Ascending aorta (tissue), 2 donors: ENCODE results near the gene GREM2. TPM values are rescaled to one million over a fixed set of nuclear protein-coding genes. Genes with fewer than 3 reads are reported as not detected.

Experiments
- DNase-seq, 2 donors: peaks; one replicate each; pipeline ENCODE4 v3.0.0-alpha.2; 2019; ENCODE audit warnings: low spot score in 2 of 2
- H3K27ac ChIP-seq, 2 donors: fragments of 200-600 bp; sonication (generic); one replicate each; pipeline ENCODE4 v1.5.1; 2016 to 2017; ENCODE audit warnings: mild to moderate bottlenecking in 1 of 2
- H3K27me3 ChIP-seq: fragments of 200-600 bp; sonication (generic); one replicate; pipeline ENCODE4 v1.5.1; 2017
- H3K36me3 ChIP-seq, 2 donors: fragments of 200-600 bp; sonication (generic); one replicate each; pipeline ENCODE4 v1.5.1; 2016
- H3K4me1 ChIP-seq, 2 donors: fragments of 200-600 bp; sonication (generic); one replicate each; pipeline ENCODE4 v1.5.1; 2016 to 2017; ENCODE audit warnings: mild to moderate bottlenecking in 1 of 2
- H3K4me3 ChIP-seq, 2 donors: fragments of 200-600 bp; sonication (generic); one replicate each; pipeline ENCODE4 v1.5.1; 2016 to 2017; ENCODE audit warnings: mild to moderate bottlenecking in 1 of 2
- H3K9me3 ChIP-seq, 2 donors: fragments of 200-600 bp; sonication (generic); one replicate each; pipeline ENCODE4 v1.5.1; 2016
- intact Hi-C: fragments of 100-400 bp; cut with DNase I; formaldehyde crosslinking; loops from one replicate; pipeline ENCODE4 v1.15.1; 2023
- total RNA-seq: library from RNA; depleted of rRNA; stranded (reverse); fragments of >200 nt; gene quantifications from one replicate; pipeline ENCODE4 v1.1.0, GENCODE V29; 2016
- TF ChIP-seq, protein P1 (sequence below), 3 experiments: fragments of 200-600 bp in 2 of 3; fragments of 450-650 bp in 1 of 3; sonication (generic) in 2 of 3; IDR thresholded peaks; one replicate each; pipeline ENCODE4 v1.5.1; 2016 to 2019; ENCODE audit warnings: antibody characterized with exemption in 3 of 3, mild to moderate bottlenecking in 1 of 3, moderate library complexity in 1 of 3

The GREM2 gene
- total RNA-seq, 1 donor from 2014 or later, result not detected

DNA sequence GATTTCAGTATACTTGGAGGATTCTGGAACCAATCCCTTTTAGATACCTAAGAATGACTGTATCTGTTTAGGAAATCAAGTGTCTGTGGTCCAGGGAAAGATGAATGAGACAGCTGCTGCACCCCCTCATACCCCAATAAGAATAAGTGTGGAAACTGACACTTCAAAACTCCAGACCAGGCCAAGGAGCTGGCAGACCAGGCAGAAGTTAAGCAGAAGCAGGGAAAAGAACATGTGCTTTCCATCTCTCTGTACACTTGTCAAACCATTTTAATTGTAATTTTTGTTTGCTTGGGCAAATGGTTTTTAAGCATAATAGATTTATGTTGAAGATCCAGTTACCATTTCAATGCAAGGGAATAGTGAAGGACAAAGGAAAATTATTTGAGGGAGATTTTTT is 100.2 kb downstream of the GREM2 start:
- Histone ChIP-seq H3K4me1 (no peaks in the 10 kb centered on the region), H3K4me3 (no peak overlapping the region), H3K36me3 (no peaks in the 10 kb centered on the region), H3K27me3 (no peaks in the 10 kb centered on the region), H3K9me3 (no peaks in the 10 kb centered on the region), H3K27ac (no peak overlapping the region)
- no peak for DNase-seq
- TF ChIP-seq, protein P1, sequence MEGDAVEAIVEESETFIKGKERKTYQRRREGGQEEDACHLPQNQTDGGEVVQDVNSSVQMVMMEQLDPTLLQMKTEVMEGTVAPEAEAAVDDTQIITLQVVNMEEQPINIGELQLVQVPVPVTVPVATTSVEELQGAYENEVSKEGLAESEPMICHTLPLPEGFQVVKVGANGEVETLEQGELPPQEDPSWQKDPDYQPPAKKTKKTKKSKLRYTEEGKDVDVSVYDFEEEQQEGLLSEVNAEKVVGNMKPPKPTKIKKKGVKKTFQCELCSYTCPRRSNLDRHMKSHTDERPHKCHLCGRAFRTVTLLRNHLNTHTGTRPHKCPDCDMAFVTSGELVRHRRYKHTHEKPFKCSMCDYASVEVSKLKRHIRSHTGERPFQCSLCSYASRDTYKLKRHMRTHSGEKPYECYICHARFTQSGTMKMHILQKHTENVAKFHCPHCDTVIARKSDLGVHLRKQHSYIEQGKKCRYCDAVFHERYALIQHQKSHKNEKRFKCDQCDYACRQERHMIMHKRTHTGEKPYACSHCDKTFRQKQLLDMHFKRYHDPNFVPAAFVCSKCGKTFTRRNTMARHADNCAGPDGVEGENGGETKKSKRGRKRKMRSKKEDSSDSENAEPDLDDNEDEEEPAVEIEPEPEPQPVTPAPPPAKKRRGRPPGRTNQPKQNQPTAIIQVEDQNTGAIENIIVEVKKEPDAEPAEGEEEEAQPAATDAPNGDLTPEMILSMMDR (IDR thresholded peaks at IDR 0.05), result no peak
- intact Hi-C loops, result no loop called here

DNA sequence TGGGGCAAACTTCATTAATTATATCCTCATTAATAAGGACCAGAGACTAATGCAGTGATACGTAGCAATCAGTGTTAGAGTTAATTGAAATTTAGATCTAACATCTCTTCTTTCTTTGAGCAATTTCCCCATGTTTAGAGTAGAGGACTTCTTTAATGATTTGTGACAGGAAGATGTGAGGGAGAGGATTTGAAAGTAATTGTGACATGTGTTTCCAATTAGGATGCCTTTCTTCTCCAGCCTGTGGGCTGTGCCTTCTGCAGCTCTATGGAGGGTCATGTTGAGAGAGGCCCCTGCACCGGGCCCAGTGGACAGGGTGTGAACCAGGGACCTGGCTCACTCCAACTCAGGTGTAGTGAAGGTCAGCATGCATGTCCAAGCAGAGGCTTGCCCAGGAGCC is 103.0 kb downstream of the GREM2 start:
- Histone ChIP-seq H3K9me3 (no peaks in the 10 kb centered on the region), H3K27me3 (no peaks in the 10 kb centered on the region), H3K36me3 (no peaks in the 10 kb centered on the region), H3K4me1 (no peaks in the 10 kb centered on the region), H3K27ac (no peak overlapping the region), H3K4me3 (no peak overlapping the region)
- TF ChIP-seq, protein P1 (IDR thresholded peaks at IDR 0.05), result no peak
- DNase-seq, result no peak
- intact Hi-C loops, result no loop called here

DNA sequence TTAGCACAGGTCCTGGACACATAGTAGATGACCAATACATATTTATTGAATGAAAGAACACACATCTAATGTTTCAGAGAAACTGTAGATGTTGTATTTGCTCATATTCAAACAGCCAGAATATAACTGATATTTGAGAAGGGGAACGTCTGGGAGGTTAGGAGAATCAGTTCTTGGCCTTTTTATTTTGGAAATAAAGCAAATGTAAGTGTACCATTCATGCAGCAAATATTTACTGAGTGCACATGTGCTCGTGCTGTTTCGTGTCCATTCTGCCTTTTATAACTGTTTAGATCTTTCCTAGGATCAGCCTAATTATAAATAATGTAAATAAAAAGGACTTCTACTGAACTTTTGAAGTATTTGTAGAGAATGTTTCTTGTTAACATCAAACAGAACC is 103.8 kb downstream of the GREM2 start:
- TF ChIP-seq, protein P1 (IDR thresholded peaks at IDR 0.05), result no peak
- H3K27ac ChIP-seq, result no peak overlapping the region
- H3K4me1 ChIP-seq, result no peaks in the 10 kb centered on the region
- no peaks in the 10 kb centered on the region for H3K36me3 ChIP-seq
- no peaks in the 10 kb centered on the region for H3K9me3 ChIP-seq
- intact Hi-C loops, result no loop called here
- no peaks in the 10 kb centered on the region for H3K27me3 ChIP-seq
- H3K4me3 ChIP-seq, result no peak overlapping the region
- no peak for DNase-seq

DNA sequence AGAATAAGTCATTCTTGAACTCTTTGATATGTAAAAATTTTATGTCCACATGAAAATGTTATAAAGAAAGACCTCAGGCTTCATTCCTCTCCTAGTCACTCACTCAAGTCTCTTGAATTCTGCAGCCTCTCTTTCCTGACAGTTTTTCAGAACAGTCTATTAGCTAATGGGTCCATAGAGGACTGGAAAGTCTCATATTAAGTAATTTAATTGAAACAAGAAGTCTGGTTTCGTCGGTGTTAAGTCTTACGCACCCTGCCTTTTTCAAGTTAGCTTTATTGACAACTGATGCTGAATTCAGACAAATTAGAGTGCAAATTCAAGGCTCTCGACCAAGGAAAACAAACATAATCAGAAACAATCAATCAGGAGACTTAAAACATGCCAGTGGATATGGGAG is 105.8 kb downstream of the GREM2 start:
- no peaks in the 10 kb centered on the region for H3K9me3 ChIP-seq
- H3K27ac ChIP-seq, result no peak overlapping the region
- no peaks in the 10 kb centered on the region for H3K4me1 ChIP-seq
- no peak overlapping the region for H3K4me3 ChIP-seq
- intact Hi-C loops, result no loop called here
- no peaks in the 10 kb centered on the region for H3K27me3 ChIP-seq
- no peak for DNase-seq
- no peaks in the 10 kb centered on the region for H3K36me3 ChIP-seq
- TF ChIP-seq, protein P1 (IDR thresholded peaks at IDR 0.05), result no peak

DNA sequence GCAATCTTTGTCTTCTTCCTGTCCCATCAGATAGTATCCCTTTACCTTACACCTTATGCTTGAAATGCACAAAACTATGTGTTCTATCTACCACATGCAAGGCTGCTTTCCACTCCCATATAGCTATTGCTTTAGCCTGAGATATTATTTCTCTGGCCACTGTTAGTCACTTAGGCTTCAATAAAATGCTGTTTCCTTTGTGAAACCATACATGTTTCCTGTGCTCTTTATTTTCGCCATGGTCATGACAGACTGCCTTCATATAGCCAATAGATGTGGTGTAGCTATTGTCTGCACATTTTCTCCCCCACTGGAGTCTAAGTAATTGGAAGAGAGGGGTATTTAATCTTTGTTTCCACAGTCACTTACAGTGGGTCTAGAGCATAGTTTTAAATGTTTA is 108.4 kb downstream of the GREM2 start:
- intact Hi-C loops, result no loop called here
- H3K9me3 ChIP-seq, result no peaks in the 10 kb centered on the region

More for the DNA sequence above, 108.4 kb downstream of the GREM2 start:
- H3K36me3 ChIP-seq, result no peaks in the 10 kb centered on the region
- no peak overlapping the region for H3K4me3 ChIP-seq
- H3K27ac ChIP-seq, result no peak overlapping the region
- no peaks in the 10 kb centered on the region for H3K4me1 ChIP-seq
- H3K27me3 ChIP-seq, result no peaks in the 10 kb centered on the region
- TF ChIP-seq, protein P1 (IDR thresholded peaks at IDR 0.05), result no peak
- no peak for DNase-seq
